ENCODE data around the gene BMF.

- TF ChIP-seq POLR2A (IDR thresholded peaks at IDR 0.05) = no peak
- no peak for TF ChIP-seq CTCF (IDR thresholded peaks at IDR 0.05)
These were observed 29.2 kb downstream of the BMF start for GRCh38 chr15:40079456-40079855.

All from sigmoid colon (tissue), 3 donors.